K562 (cell line): ENCODE measurements around the gene TMTC3. TPM values are rescaled to one million over a fixed set of nuclear protein-coding genes. Genes with fewer than 3 reads are reported as not detected.

Experiments
- ATF7 ChIP-seq: fragments of 450-650 bp; IDR thresholded peaks from 2 replicates; pipeline ENCODE4 v1.7.1; 2014; ENCODE audit warnings: mild to moderate bottlenecking, moderate library complexity
- CEBPB ChIP-seq: fragments of 450-650 bp; IDR thresholded peaks from 2 replicates; pipeline ENCODE4 v1.6.1; 2016; ENCODE audit warnings: missing genetic modification characterization, missing compliant biosample characterization
- DEAF1 ChIP-seq: fragments of 450-650 bp; formaldehyde crosslinking; IDR thresholded peaks from 2 replicates; pipeline ENCODE4 v1.4.0; 2020; ENCODE audit warnings: mild to moderate bottlenecking, moderate library complexity
- ELF1 ChIP-seq: fragments of 200-800 bp; sonication (Bioruptor generic); IDR thresholded peaks from 2 replicates; pipeline ENCODE4 v1.6.1; 2016; ENCODE audit warnings: missing genetic modification characterization, missing compliant biosample characterization
- HNRNPL ChIP-seq: fragments of 200-400 bp; formaldehyde crosslinking; IDR thresholded peaks from 2 replicates; pipeline ENCODE4 v1.6.1; 2017; ENCODE audit warnings: low read depth, mild to moderate bottlenecking, low read length
- KAT7 ChIP-seq: sonication (generic); formaldehyde crosslinking; IDR thresholded peaks from 2 replicates; pipeline ENCODE4 v1.8.0; 2022; ENCODE audit warnings: missing genetic modification reagents, mild to moderate bottlenecking, borderline replicate concordance
- KDM1A ChIP-seq, 2 experiments: fragments of 450-650 bp; IDR thresholded peaks; 2 replicates each; pipeline ENCODE4 v1.6.1; 2016; ENCODE audit warnings: mild to moderate bottlenecking in 2 of 2
- MTF1 ChIP-seq: fragments of 250-450 bp; sonication (Bioruptor Pico); IDR thresholded peaks from 2 replicates; pipeline ENCODE4 v1.9.0; 2021; ENCODE audit warnings: moderate library complexity, mild to moderate bottlenecking, inconsistent platforms, borderline replicate concordance
- MYBL2 ChIP-seq, 2 experiments: fragments of 450-650 bp in 1 of 2; sonication (generic) in 1 of 2; formaldehyde crosslinking in 1 of 2; IDR thresholded peaks; 2 replicates each; pipeline versions ENCODE4 v1.6.1 to v1.8.1; 2017 to 2022; ENCODE audit warnings: borderline replicate concordance in 1 of 2, inconsistent platforms in 1 of 2, low read depth in 1 of 2, mild to moderate bottlenecking in 1 of 2, missing genetic modification reagents in 1 of 2, moderate library complexity in 1 of 2
- NCOA4 ChIP-seq: fragments of 450-650 bp; IDR thresholded peaks from 2 replicates; pipeline ENCODE4 v1.6.1; 2018; ENCODE audit warnings: mild to moderate bottlenecking; ENCODE audit not compliant: partially characterized antibody
- NFYB ChIP-seq: IDR thresholded peaks from 2 replicates; pipeline ENCODE4 v1.6.1; 2011; ENCODE audit warnings: mild to moderate bottlenecking, moderate library complexity; ENCODE audit not compliant: insufficient read length; ENCODE audit errors: extremely low read depth
- TAF1 ChIP-seq: IDR thresholded peaks from 2 replicates; pipeline ENCODE4 v1.6.1; 2011; ENCODE audit warnings: mild to moderate bottlenecking, low read length, moderate library complexity; ENCODE audit not compliant: insufficient read depth, control insufficient read depth, severe bottlenecking; ENCODE audit errors: extremely low read depth
- TRIM24 ChIP-seq, 2 experiments: fragments of 450-650 bp; IDR thresholded peaks; 2 replicates each; pipeline ENCODE4 v1.6.1; 2016
- XRCC4 ChIP-seq: IDR thresholded peaks from one replicate; pipeline ENCODE4 v1.6.1; 2011; ENCODE audit not compliant: insufficient read depth, insufficient read length; ENCODE audit errors: extremely low read depth
- ZNF174 ChIP-seq: fragments of 250-450 bp; sonication (Bioruptor Pico); IDR thresholded peaks from 2 replicates; pipeline ENCODE4 v1.4.0; 2020; ENCODE audit warnings: mild to moderate bottlenecking
- polyA plus RNA-seq, 8 experiments: library from polyadenylated mRNA; depleted of rRNA in 4 of 8; stranded (reverse) in 5 of 8; unstranded in 3 of 8; fragments of >200 nt; fragmentation: Nextera tagmentation in 2 of 8; fragmentation: Illumina TruSeq in 1 of 8; extraction: Ambion mirVana in 2 of 8; extraction: Trizol in 1 of 8; gene quantifications; 2 replicates each; pipeline versions ENCODE4 v1.2.1 to v1.2.3, GENCODE V29; 2011 to 2014; ENCODE audit warnings: inconsistent platforms in 1 of 8, missing spikeins in 1 of 8
- total RNA-seq, 7 experiments: library from RNA; depleted of rRNA in 6 of 7; stranded (reverse); fragments of >200 nt in 6 of 7; fragmentation: Illumina TruSeq in 2 of 7; extraction: Trizol in 2 of 7; gene quantifications; 2 replicates each; pipeline versions ENCODE4 v1.2.1 to v1.2.3, GENCODE V29; 2011 to 2021; ENCODE audit warnings: low replicate concordance in 1 of 7
- TF ChIP-seq, protein P1 (sequence below): fragments of 450-650 bp; IDR thresholded peaks from 2 replicates; pipeline ENCODE4 v1.6.1; 2014; ENCODE audit warnings: low read depth, mild to moderate bottlenecking, moderate library complexity, borderline replicate concordance
- TF ChIP-seq, protein P2 (sequence below): fragments of 450-650 bp; formaldehyde crosslinking; IDR thresholded peaks from 2 replicates; pipeline ENCODE4 v1.4.0; 2020; ENCODE audit warnings: mild to moderate bottlenecking, moderate library complexity
- TF ChIP-seq, protein P3 (sequence below), 2 experiments: fragments of 450-650 bp in 1 of 2; sonication (generic) in 1 of 2; formaldehyde crosslinking in 1 of 2; IDR thresholded peaks in 1 of 2; conservative IDR thresholded peaks in 1 of 2; 2 replicates each; pipeline versions ENCODE4 v1.6.1 to v1.8.1; 2016 to 2023; ENCODE audit warnings: mild to moderate bottlenecking in 2 of 2, moderate library complexity in 2 of 2, inconsistent platforms in 1 of 2, missing genetic modification reagents in 1 of 2
- TF ChIP-seq, protein P4 (sequence below), 2 experiments: fragments of 450-650 bp in 1 of 2; sonication (generic) in 1 of 2; formaldehyde crosslinking; conservative IDR thresholded peaks; 2 replicates each; pipeline versions ENCODE4 v1.4.0 to v1.8.1; 2020 to 2022; ENCODE audit warnings: mild to moderate bottlenecking in 1 of 2, missing genetic modification reagents in 1 of 2
- TF ChIP-seq, protein P5 (sequence below): fragments of 250-450 bp; sonication (Bioruptor Pico); IDR thresholded peaks from 2 replicates; pipeline ENCODE4 v1.8.0; 2022; ENCODE audit warnings: inconsistent platforms

Gene TMTC3
- total and polyA plus RNA-seq, 9 of the 15 experiments (the other 6 are each of a cell fraction or from before 2014, with no cell fraction given) = 1.9 to 9.8 (median 4.7) TPM

DNA sequence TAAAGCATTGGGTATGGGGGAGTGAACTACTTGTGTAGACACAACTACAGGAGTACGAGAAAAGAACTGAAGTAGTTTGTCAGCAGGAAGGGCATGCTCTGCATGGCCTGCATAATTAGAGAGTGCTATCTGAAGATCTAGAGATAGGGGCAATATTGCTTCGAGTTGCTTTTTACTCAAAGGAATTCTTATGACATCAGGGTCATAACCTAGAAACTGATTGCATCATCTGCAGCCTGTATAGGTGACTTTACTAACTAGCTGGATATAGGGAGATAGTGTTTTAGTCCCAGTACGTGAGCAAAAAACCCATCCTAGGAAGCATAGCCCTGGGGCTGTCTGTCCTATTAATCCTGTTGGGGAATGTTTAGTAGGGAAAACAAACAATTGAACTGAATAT is 39.8 kb downstream of the TMTC3 start (continued):
- TF ChIP-seq, protein P1, sequence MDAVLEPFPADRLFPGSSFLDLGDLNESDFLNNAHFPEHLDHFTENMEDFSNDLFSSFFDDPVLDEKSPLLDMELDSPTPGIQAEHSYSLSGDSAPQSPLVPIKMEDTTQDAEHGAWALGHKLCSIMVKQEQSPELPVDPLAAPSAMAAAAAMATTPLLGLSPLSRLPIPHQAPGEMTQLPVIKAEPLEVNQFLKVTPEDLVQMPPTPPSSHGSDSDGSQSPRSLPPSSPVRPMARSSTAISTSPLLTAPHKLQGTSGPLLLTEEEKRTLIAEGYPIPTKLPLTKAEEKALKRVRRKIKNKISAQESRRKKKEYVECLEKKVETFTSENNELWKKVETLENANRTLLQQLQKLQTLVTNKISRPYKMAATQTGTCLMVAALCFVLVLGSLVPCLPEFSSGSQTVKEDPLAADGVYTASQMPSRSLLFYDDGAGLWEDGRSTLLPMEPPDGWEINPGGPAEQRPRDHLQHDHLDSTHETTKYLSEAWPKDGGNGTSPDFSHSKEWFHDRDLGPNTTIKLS = no peak
- no peak for TF ChIP-seq TAF1
- no peak for TF ChIP-seq MYBL2 (IDR thresholded peaks at IDR 0.05; ENCODE audit: low read depth)
- no peak for TF ChIP-seq MYBL2 (CRISPR knock-in tag; IDR thresholded peaks at IDR 0.05; ENCODE audit: borderline replicate concordance)
- no peak for TF ChIP-seq XRCC4
- peak; percentile 14 to 23; a peak in 1 of 4 replicates for TF ChIP-seq TRIM24 (IDR thresholded peaks at IDR 0.05)
- TF ChIP-seq DEAF1 (CRISPR knock-in tag) = no peak
- TF ChIP-seq MTF1 (CRISPR knock-in tag) = no peak
- peak; percentile 77 for TF ChIP-seq ATF7
- peak; percentile 77 for TF ChIP-seq CEBPB (tag)
- TF ChIP-seq, protein P2, sequence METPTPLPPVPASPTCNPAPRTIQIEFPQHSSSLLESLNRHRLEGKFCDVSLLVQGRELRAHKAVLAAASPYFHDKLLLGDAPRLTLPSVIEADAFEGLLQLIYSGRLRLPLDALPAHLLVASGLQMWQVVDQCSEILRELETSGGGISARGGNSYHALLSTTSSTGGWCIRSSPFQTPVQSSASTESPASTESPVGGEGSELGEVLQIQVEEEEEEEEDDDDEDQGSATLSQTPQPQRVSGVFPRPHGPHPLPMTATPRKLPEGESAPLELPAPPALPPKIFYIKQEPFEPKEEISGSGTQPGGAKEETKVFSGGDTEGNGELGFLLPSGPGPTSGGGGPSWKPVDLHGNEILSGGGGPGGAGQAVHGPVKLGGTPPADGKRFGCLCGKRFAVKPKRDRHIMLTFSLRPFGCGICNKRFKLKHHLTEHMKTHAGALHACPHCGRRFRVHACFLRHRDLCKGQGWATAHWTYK (CRISPR knock-in tag) = no peak
- no peak for TF ChIP-seq NFYB
- TF ChIP-seq ZNF174 (CRISPR knock-in tag) = no peak
- TF ChIP-seq, protein P3, sequence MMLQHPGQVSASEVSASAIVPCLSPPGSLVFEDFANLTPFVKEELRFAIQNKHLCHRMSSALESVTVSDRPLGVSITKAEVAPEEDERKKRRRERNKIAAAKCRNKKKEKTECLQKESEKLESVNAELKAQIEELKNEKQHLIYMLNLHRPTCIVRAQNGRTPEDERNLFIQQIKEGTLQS (IDR thresholded peaks at IDR 0.05) = peak; percentile 88
- TF ChIP-seq, protein P3 (CRISPR knock-in tag; conservative IDR thresholded peaks at IDR 0.05) = no peak
- TF ChIP-seq HNRNPL = no peak
- TF ChIP-seq NCOA4 = no peak
- TF ChIP-seq ELF1 (tag) = no peak
- no peak for TF ChIP-seq KAT7 (CRISPR knock-in tag)
- TF ChIP-seq, protein P4, sequence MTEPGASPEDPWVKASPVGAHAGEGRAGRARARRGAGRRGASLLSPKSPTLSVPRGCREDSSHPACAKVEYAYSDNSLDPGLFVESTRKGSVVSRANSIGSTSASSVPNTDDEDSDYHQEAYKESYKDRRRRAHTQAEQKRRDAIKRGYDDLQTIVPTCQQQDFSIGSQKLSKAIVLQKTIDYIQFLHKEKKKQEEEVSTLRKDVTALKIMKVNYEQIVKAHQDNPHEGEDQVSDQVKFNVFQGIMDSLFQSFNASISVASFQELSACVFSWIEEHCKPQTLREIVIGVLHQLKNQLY (CRISPR knock-in tag; conservative IDR thresholded peaks at IDR 0.05) = no peak
- no peak for TF ChIP-seq KDM1A (IDR thresholded peaks at IDR 0.05)
- TF ChIP-seq, protein P5, sequence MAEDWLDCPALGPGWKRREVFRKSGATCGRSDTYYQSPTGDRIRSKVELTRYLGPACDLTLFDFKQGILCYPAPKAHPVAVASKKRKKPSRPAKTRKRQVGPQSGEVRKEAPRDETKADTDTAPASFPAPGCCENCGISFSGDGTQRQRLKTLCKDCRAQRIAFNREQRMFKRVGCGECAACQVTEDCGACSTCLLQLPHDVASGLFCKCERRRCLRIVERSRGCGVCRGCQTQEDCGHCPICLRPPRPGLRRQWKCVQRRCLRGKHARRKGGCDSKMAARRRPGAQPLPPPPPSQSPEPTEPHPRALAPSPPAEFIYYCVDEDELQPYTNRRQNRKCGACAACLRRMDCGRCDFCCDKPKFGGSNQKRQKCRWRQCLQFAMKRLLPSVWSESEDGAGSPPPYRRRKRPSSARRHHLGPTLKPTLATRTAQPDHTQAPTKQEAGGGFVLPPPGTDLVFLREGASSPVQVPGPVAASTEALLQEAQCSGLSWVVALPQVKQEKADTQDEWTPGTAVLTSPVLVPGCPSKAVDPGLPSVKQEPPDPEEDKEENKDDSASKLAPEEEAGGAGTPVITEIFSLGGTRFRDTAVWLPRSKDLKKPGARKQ (CRISPR knock-in tag) = no peak
